Fibroblast of skin of right biceps (primary cell): Measurements from ENCODE around the gene PNPO.
A peak's percentile ranks its signal among the peaks of the same experiment; 100 is the strongest.

Source experiments
- DNase-seq: peaks from one replicate; pipeline ENCODE4 v3.0.0-alpha.2; 2013

The PNPO gene

DNA sequence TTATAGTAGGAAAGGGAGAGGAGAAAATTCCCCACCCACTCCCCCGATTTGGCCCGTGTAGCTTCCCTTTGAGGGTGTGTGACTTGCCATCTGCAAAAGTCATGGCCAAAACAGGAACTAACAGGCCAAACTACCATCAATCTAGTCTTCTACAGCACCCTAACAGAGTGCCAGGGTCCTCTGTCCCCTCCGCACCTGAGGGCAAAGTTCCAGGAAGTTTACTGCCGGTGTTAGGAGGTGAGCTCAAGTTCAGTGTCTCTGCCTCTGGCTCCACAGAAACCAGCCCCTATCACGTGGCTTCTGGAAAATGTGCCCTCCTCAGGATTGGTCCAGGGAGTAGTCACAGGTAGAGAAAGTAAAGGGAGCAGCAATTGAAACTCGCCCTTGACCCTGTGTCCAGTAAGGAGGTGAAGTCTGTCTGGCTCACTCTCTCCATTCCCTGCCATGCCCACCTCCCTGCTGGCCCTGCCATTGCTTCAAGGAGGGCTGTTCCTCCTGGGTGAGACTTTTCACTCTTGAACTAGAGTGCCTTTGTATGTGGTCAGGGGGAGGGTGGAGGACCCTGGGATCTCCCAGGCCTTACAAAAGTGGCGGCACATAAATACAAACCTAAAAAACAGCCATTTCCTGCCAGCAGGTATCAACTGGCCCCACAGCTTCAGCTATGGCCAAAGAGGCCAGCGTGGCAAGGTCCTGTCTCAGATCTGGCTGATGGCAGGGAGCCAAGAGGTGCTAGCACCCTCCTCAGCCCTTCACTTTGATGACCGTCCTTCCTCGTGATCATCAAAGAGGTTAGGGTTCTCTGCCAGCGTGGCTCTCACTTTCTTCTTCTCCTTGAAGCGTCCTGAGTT, 11.0 kb downstream of the PNPO start:
- DNase-seq = no peak

DNA sequence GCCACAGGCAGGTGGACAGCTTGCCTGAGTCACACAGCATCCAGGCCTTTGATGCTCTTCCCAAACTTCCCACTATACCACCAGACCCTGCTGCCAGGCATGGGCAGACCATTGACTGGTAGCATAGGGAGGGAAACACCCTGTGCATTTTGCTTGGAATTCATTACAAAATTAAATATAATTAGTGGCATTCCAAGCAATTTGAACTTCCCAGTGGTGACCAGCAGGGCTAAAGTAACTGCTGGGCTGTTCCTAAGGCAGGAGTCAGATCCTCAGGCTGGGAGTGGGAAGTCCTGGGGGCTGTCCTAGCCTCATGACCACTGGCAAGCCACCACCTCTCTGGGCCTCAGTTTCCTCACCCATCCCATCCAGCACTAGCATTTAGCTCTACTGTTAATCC, 12.5 kb downstream of the PNPO start:
- DNase-seq = no peak

DNA sequence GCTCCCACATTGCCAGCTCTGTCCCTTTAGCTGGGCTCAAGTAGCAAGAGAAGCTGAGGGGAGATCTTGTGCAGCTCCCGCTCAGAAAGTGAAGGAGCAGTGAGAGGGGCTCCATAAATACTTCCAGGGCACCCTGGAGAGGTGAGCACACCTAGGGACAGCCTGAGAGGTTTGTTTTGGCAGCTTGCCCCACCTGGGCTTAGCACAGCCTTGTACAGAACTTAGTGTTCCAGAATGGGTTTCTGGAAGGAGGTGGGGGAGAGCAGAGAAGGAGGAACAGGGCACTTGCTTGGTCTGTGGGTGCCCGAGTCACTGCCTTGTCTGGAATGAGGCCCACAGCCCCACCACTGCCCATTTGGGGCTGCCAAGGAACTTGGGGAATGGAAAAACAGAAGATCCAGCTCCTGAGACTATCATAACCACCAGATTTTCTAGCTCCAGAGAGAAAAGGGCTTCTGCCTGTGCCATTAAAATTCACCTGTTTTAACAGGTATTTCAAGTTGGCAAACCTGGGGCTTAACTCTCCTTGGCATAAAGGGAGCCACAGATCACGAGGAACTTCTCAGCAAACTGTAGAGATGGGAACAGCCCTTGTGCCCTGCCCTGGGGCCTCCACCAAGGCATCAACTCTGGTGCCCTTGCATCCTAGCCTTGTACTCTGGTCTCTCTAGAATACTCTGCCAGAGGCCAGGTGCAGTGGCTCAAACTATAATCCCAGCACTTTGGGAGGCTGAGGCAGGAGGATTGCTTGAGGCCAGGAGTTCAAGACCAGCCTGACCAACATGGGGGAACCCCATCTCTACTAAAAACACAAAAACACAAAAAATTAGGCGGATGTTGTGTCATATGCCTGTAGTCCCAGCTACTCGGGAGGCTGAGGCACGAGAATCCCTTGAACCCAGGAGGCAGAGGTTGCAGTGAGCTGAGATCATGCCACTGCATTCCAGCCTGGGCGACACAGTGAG, 14.4 kb downstream of the PNPO start:
- DNase-seq = no peak

DNA sequence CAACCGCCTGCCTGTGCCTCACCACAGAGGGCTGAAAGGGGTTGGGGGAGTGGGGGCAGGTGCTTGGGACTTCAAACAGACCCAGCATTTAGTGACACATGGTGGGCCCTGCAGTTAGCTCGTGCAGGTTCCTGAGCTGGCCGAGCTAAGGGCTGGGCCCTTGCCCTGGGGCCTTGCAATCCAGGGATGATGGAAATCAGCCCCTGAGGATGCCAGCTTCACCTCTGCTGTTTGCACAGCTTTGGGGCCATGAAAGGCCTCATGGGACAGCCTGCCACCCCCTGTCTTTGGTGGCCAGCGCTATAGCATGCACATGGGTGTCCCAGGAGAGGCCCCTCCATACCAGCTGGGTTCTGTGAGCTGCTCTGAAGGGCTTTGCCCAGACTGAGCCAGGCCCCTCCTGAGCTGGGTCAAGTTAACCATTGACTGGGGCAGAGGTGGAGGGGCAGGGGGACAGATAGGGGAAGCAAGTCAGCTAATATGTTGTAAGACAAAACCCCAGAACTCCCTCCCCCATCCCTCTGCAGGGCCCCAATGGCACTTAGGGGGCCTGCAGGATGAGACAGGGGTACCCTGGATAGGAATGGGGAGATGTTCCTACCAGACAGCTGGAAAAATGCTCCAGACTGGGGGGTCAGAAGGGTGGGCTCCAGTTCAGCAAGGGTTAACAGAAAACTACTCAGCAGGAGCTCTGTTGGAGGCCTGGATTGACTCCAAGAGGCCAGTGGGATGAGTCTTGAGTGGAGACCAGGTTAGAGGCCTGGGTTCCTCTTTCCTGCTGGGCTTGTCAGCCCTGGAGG, 15.6 kb downstream of the PNPO start:
- DNase-seq = no peak

DNA sequence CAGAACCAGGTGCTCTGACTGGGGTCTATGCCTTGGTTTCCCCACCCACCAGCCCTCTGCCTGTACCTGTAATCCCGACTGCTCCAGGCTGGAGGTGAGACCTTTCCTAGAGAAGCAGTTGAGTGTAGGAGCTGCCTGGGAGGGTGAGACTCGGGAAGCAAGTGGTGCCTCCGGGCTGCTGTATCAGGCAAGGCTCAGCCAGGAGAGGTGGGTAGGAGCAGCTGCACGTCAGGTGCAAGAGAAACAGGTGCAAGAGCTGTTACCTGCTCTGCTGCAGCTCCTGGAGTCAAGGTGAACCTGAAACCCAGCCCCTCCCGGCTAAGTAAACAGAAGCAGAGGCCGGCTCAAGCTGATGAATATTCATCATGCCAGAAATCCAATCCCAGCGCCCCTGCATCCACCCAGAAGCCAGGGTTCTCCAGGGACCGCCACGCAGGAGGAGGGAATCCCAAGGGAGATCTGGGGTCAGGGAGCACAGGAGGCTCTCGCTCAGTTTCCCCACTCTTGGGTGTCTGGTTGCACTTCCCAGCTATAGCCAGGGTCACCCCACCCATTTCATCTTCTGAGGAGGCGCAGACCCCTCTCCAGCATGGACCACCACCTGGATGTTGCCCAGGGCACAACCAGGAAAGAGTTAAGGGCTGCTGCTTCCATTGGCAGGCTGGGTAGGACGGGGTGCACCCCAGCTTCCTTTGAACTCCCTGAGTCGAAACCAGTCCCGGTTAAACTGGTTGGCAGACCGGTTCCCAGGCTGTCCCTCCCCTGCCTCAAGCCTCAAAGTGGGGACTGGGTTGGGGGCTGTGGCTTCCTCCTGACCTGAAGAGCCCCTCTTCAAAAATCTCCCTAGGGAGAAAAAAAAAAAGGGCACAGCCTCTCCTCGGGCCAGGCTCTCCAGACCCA, 16.5 kb downstream of the PNPO start, which contains the start of gene PRR15L:
Gene PRR15L, minus strand, starts transcription at position 293 of the 900 bp plus-strand sequence. CDS start 4,649 bp downstream, outside the sequence.
- no peak for DNase-seq

DNA sequence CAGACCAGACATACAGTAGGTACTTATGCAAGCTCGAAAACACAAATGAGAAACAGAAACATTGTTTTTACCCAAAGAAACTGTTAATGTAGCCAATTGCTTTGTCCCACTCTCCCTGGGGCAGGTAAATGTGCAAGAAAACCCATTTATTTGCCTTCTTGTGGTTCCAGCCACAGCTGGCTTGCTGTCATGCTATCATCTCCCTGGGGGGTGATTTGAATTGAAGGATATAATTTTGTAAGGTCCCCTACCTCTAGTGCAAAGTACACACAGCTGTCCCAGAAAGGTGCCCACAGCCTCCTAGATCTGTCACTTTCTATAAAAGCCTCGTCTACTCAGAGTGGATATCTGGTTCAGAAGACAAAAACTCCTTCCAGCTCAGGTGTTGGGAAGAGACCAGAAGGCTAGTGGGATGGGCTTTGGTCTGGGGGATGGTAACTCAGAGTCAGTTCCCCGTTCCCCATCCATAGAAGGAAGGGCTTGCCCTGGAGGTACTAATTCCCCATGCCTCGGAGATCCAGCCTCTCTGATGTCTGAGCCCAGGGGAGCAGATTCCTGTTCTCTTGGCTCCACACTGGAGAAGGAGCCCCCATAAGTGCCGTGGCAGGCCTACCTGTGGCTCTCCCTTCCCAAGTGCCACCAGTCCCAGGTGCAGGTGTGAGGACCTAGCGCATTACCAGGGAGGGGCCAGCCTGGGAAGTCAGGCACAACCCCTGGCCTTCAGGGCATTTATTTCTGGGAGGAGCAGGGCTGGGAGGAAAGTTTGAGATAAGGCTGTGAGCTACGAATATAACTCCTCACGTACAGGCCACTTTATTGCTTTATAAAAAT, 18.7 kb downstream of the PNPO start:
- DNase-seq = no peak

DNA sequence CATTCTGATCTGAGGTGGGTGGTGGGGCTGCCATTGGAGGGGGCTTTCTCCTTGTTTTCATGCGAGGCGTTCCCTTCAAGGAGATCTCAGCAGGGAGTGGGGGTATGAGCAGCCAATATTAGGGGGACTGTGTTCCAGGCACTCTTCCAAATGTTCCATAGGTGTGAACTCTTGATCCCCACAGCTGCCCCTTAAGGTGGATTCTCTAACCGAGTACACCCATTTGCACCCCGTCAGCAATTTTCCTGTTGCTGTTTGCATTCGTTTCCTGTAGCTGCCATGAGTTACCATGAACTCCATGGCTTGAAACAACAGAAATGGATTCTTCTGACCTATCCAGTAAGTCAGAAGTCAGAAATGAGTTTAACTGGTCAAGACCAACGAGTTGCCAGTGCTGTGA, 20.0 kb downstream of the PNPO start:
- DNase-seq = no peak

DNA sequence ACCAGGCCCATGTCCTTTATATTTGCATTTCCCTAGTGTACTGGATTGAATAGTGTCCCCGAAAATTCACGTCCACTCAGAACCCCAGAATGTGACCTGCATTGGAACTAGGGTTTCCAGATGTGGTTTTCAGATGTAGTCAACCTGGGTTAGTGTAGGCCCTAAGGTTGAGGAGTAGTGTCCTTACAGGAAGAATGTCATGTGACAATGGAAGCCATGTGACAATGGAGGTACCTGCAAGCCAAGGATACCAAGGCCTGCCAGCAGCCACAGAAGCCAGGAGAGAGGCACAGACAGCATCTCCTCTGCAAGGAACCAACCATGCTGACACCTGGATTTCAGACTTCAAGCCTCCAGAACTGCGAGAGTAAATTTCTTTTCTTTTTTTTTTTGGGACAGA, 21.5 kb downstream of the PNPO start:
- no peak for DNase-seq

DNA sequence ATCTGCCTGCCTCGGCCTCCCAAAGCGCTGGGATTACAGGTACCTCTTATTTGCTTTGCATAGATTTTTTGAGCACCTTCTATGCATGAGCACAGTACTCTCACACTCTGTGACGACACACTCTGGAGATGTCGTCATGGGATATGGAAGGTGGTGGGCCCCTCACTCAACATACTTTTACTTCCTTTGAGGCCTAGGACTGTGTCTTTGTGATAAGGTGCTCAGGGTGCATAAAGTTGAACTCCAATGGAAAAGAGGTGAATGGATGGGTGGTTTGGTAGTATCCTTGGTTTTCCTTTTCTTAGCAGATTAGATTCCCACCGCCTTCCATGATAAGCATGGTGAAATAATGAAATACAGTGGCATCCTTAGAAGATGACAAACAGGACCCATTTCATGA, 23.5 kb downstream of the PNPO start:
- no peak for DNase-seq

DNA sequence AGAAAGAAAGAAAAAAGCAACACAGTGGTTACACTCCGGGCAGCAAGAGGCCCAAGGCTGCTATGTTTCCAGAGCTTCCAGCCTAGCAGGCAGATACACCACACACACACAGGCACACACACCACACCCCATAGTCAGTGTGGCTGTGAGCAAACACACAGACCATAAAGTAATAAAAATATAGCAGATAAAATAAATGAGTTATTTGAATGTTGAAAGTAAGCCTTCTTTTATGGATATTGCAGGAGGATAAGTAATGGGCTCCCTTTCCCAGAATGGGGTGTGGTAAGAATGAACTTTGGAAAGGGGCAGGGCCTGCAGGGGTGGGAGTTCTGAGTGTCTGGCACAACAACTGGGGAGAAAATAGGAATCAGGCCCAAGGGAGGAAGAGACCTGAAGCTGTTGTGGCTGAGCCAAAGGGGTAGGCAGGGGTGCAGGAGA, 24.7 kb downstream of the PNPO start:
- DNase-seq = no peak

DNA sequence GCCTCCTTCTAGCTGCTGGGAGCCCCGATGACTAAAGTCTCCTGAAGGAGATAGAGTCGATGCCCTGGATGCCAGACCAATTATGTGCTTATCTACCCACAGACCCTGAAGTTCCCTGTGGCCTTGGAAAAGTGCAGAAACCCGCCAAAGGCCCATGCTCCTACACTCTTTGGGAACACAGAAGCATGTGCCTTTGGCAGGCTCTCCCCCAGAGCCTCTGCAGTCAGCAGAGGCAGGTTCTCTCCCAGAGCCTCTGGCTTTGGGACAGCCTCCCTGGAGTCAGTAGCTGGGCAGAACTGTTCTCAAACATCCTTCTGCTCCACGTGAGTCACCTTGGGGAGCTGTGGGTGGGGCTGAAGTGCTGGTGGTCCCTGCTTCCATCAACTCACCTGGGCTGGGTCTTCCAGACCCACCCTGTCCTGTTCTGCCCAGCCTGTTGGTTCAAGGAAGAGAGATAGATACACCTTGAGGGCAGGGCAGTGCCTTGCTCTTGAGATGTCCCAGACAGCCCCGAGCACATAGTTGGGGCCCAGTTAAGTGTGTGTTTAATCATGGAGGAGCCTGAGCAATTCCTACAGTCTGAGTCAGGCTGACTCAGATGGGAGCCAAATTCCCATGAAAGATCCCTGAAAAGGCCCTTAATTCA, 26.4 kb downstream of the PNPO start:
- DNase-seq = peak; percentile 90

DNA sequence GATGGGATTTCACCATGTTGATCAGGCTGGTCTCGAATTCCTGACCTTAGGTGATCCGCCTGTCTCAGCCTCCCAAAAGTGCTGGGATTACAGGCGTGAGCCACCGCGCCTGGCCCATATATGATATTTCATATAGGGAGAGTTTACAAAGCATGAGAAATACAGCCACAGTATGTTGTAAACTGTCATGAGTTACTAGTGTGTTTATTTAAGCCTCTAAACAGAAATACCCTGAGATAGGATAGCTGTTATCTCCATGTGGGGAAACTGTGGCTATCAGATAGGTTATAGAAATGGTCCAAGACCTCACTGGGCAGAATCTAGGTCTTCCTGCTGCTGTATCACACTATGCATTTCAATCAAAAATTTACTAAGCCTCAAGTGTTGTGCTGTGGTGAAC, 27.5 kb downstream of the PNPO start:
- DNase-seq = no peak

DNA sequence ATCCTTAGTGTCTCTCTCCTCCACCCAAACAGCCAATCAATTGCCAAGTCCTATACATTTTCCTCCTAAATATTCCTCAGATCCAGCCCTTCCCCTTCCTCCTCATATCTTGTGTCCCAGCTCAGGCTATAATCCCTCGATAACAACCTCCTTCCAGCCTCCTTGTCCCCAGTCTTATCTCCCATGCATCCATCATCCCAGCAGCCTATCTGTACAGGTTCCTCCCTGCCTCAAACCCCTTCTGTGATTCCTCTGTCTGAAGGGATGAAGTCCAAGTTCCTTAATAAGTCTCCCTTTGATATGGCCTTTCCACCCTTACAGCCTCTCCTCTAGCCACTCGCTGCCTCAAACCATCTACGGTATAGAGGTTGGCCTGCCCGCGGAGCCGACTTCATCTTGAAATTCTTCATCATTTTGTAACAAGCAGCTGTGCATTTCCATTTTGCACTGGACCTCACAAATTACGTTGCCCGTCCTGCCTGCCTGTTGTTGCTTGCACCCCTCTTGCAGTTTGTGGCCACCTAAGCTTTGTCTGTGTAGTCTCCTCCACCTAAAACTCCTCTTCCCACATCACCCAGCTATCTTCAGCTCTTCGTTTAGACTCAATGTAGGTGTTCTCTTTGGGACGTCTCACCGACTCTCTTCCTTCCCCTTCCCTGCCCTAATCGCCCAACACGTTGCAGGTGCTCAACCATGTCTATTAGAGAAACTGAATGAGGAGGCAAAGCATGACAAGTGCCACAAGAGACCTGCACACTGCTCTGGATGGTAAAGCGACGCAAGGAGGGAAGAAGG, 28.8 kb downstream of the PNPO start:
- no peak for DNase-seq

DNA sequence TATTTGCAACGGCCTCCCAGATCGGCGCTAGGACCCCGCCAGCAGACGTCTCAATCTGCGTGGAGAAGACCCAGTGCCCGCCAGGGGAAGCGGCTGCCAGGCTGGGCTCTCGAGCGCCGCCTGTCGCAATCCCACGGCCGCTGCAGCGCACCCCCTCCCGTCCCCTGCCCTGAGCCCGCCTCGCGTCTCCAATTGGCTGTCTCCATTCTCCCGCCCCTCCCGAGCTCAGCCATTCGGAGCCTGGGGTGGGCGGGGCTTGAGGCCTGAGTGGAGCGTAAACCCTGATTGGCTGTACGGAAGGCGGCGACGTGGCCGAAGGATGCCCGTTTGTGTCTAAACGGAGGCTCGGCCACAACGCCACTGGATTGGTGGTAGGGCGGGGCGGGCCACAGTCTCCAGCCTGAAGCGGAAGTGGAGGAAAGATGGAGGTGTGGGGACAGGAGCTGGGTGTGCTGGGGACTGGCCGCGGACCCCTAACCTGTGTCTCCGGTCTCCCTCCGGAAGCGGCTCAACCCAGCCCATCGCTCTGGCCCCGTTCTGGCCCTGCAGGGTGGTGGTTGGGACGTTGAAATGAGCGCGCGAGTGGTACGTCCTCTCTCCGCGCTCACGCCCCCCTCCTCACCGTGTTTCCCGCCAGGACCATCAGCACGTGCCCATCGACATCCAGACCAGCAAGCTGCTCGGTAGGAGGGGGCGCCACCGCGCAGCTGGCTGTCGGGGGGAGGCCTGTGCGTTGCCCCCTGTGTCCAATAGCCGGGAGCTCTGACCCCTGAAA, 29.5 kb downstream of the PNPO start, which contains the start of gene CDK5RAP3:
Gene CDK5RAP3, plus strand, starts transcription at position 389 of the 775 bp plus-strand sequence. Its CDS starts 34 bp downstream, at position 423.
- DNase-seq = peak; percentile 99

DNA sequence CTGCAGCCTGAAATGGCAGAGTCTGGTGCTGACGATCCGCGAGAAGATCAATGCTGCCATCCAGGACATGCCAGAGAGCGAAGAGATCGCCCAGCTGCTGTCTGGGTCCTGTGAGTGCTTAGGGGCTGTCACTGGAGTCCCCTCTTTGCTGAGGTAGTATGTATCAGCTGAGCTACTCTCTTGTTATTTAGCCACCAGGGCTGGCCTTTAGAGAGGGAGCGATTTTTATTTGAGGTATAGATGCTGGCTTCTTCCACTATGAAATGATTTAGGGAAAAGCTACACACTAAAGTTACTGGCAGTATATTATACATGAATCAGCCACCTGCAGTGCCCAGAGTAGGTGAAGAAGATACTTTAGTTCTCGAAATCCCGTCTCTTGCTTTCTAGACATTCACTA, 32.2 kb downstream of the PNPO start:
- DNase-seq = no peak

DNA sequence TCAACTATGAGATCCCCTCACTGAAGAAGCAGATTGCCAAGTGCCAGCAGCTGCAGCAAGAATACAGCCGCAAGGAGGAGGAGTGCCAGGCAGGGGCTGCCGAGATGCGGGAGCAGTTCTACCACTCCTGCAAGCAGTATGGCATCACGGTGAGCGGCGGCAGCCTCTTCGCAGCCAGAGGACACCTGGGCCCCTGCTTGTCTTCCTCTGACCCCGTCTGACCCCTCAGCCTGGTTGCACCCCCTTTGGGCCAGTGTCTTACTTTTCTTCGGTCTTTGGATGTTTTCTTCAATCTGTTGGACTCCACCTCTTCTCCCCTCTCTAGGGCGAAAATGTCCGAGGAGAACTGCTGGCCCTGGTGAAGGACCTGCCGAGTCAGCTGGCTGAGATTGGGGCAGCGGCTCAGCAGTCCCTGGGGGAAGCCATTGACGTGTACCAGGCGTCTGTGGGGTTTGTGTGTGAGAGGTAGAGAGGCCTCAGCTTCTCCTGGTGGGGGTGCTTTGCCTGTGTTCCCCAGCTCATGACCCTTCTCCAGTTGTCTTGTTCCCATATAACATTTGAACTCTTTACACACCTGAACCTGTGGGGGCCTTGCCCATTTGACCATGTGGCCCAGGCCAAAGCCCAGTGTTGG, 33.9 kb downstream of the PNPO start:
- DNase-seq = no peak

DNA sequence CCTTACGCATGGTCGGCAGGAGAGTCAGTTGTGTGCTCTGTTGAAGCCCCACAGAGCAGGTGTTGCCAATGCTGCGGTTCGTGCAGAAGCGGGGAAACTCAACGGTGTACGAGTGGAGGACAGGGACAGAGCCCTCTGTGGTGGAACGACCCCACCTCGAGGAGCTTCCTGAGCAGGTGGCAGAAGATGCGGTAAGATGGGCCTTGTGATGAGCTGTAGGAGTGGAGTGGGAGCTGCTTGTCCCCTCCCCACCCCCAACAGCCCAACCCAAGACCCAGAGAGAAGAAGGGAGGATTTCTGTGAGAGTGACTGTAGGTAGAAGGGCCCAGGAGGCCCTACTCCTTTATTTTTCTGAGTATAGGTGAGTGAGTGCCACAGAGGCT, 34.4 kb downstream of the PNPO start:
- DNase-seq = no peak

DNA sequence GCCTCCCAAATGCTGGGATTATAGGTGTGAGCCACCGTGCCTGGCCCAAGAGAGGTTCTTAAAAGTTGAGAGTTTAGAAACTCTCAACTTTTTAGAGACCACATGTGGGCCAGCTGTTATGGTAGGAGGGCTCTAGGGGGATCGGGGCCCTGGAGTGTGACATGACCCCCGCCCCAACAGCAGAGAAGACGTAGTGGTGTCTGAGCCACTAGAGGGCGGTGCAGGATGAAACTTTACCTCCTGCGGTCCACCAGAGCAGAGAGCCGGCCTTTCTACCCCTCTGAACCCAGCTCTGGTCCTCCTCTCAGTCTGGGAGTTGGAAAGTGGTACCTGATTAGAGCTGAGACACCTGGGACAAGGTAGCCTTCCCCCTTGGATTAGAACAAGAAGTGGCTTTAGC, 37.0 kb downstream of the PNPO start:
- DNase-seq = peak; percentile 53
